Neutrophil (primary cell): ENCODE data around the gene GMPS.
"Not testable (repeated sequence)": the region's sequence is repeated elsewhere in the genome, so short reads cannot be mapped to it uniquely, and the experiment has no call there.

Experiments
- H3K27ac ChIP-seq: fragments of 200-600 bp; sonication (generic); 2 replicates; pipeline ENCODE4 v1.5.1; 2016; ENCODE audit warnings: mild to moderate bottlenecking, moderate library complexity
- H3K27me3 ChIP-seq: fragments of 200-600 bp; sonication (generic); 2 replicates; pipeline ENCODE4 v1.6.0; 2016; ENCODE audit warnings: mild to moderate bottlenecking
- H3K36me3 ChIP-seq: fragments of 200-600 bp; sonication (generic); 2 replicates; pipeline ENCODE4 v1.5.1; 2017
- H3K4me1 ChIP-seq, 2 experiments: fragments of 200-600 bp in 1 of 2; sonication (generic) in 1 of 2; 1 replicate in 1 of 2; 2 replicates in 1 of 2; pipeline versions ENCODE4 v1.5.1 to v1.6.1; 2013 to 2016; ENCODE audit warnings: low read depth in 1 of 2, low read length in 1 of 2, mild to moderate bottlenecking in 1 of 2, moderate library complexity in 1 of 2; ENCODE audit not compliant: control insufficient read depth in 1 of 2, insufficient read depth in 1 of 2
- H3K4me3 ChIP-seq, 2 experiments: fragments of 200-600 bp in 1 of 2; sonication (generic) in 1 of 2; 1 replicate in 1 of 2; 2 replicates in 1 of 2; pipeline ENCODE4 v1.5.1; 2013 to 2016; ENCODE audit warnings: low read depth in 1 of 2, low read length in 1 of 2, mild to moderate bottlenecking in 1 of 2, moderate library complexity in 1 of 2
- H3K9me3 ChIP-seq: fragments of 200-600 bp; sonication (generic); 2 replicates; pipeline ENCODE4 v1.5.1; 2016
- CTCF ChIP-seq: fragments of 200-600 bp; sonication (generic); IDR thresholded peaks from 2 replicates; pipeline ENCODE4 v1.5.1; 2016; ENCODE audit warnings: antibody characterized with exemption

GMPS gene

GRCh38 chr3:155880286-155880685 lies 9.8 kb downstream of the GMPS start:
- TF ChIP-seq CTCF = no peak
- no peaks in the 10 kb centered on the region for H3K36me3 ChIP-seq
- no peak overlapping the region for H3K27ac ChIP-seq
- no peaks in the 10 kb centered on the region for H3K4me1 ChIP-seq
- no peaks in the 10 kb centered on the region for H3K27me3 ChIP-seq
- H3K9me3 ChIP-seq = no peaks in the 10 kb centered on the region
- no peak overlapping the region for H3K4me3 ChIP-seq

GRCh38 chr3:155884292-155884691 lies 13.8 kb downstream of the GMPS start:
- no peaks in the 10 kb centered on the region for H3K9me3 ChIP-seq
- no peak for TF ChIP-seq CTCF

GRCh38 chr3:155885292-155885691 lies 14.8 kb downstream of the GMPS start:
- no peak overlapping the region for H3K27ac ChIP-seq
- H3K4me3 ChIP-seq = no peak overlapping the region
- no peak for TF ChIP-seq CTCF
- H3K27me3 ChIP-seq = no peaks in the 10 kb centered on the region
- peaks cover 0 to 5% of the 10 kb centered on the region in 2 experiments for H3K4me1 ChIP-seq
- H3K9me3 ChIP-seq = no peaks in the 10 kb centered on the region
- no peaks in the 10 kb centered on the region for H3K36me3 ChIP-seq

More at GRCh38 chr3:155884292-155884691, 13.8 kb downstream of the GMPS start:
- Histone ChIP-seq H3K36me3 (no peaks in the 10 kb centered on the region), H3K4me1 (no peaks in the 10 kb centered on the region), H3K27me3 (no peaks in the 10 kb centered on the region), H3K4me3 (no peak overlapping the region), H3K27ac (no peak overlapping the region)

- H3K4me1 ChIP-seq = peaks cover 0 to 13% of the 10 kb centered on the region in 2 experiments
- not testable (repeated sequence) for H3K36me3 ChIP-seq, H3K27ac ChIP-seq, H3K9me3 ChIP-seq, H3K27me3 ChIP-seq, H3K4me3 ChIP-seq
These were observed 15.9 kb downstream of the GMPS start for GRCh38 chr3:155886348-155886747.

- Histone ChIP-seq H3K9me3 (no peaks in the 10 kb centered on the region), H3K4me3 (no peak overlapping the region), H3K36me3 (no peaks in the 10 kb centered on the region), H3K4me1 (peaks cover 0 to 13% of the 10 kb centered on the region in 2 experiments), H3K27me3 (no peaks in the 10 kb centered on the region), H3K27ac (no peak overlapping the region)
- no peak for TF ChIP-seq CTCF
These were observed 16.5 kb downstream of the GMPS start for GRCh38 chr3:155886915-155887314.

- H3K36me3 ChIP-seq = no peaks in the 10 kb centered on the region
- TF ChIP-seq CTCF = no peak
- no peak overlapping the region for H3K27ac ChIP-seq
- no peaks in the 10 kb centered on the region for H3K27me3 ChIP-seq
- no peak overlapping the region for H3K4me3 ChIP-seq
- no peaks in the 10 kb centered on the region for H3K9me3 ChIP-seq
- H3K4me1 ChIP-seq = peaks cover 0 to 13% of the 10 kb centered on the region in 2 experiments
These were observed 18.8 kb downstream of the GMPS start for GRCh38 chr3:155889212-155889611.
